ENCODE measurements around the gene PRIM1. TPM values are rescaled to one million over a fixed set of nuclear protein-coding genes. Genes with fewer than 3 reads are reported as not detected.

The PRIM1 gene
- total and polyA plus RNA-seq, 2 of the 8 experiments (the other 6 are each of a cell fraction or from before 2014, with no cell fraction given) = 52.4 to 61.9 TPM

DNA sequence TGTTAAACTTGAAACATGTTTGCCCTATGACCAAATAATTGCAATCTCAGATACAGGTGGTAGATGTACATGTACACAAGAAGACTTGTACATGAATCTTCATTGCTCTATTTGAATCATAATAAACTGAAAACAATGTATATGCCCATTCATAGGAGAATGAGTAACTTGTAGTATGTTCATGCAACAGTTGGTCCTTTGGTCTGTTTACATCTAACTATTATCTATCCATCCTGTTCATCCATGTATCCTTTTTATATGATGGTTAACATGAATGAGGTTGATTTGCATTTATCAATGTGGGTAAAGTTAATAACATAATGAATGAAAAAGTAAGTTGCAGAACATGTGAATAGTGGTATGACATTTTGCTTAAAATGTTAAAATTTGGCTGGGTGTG, 48.1 kb upstream of the PRIM1 start (continued):
- TF ChIP-seq, protein P1, sequence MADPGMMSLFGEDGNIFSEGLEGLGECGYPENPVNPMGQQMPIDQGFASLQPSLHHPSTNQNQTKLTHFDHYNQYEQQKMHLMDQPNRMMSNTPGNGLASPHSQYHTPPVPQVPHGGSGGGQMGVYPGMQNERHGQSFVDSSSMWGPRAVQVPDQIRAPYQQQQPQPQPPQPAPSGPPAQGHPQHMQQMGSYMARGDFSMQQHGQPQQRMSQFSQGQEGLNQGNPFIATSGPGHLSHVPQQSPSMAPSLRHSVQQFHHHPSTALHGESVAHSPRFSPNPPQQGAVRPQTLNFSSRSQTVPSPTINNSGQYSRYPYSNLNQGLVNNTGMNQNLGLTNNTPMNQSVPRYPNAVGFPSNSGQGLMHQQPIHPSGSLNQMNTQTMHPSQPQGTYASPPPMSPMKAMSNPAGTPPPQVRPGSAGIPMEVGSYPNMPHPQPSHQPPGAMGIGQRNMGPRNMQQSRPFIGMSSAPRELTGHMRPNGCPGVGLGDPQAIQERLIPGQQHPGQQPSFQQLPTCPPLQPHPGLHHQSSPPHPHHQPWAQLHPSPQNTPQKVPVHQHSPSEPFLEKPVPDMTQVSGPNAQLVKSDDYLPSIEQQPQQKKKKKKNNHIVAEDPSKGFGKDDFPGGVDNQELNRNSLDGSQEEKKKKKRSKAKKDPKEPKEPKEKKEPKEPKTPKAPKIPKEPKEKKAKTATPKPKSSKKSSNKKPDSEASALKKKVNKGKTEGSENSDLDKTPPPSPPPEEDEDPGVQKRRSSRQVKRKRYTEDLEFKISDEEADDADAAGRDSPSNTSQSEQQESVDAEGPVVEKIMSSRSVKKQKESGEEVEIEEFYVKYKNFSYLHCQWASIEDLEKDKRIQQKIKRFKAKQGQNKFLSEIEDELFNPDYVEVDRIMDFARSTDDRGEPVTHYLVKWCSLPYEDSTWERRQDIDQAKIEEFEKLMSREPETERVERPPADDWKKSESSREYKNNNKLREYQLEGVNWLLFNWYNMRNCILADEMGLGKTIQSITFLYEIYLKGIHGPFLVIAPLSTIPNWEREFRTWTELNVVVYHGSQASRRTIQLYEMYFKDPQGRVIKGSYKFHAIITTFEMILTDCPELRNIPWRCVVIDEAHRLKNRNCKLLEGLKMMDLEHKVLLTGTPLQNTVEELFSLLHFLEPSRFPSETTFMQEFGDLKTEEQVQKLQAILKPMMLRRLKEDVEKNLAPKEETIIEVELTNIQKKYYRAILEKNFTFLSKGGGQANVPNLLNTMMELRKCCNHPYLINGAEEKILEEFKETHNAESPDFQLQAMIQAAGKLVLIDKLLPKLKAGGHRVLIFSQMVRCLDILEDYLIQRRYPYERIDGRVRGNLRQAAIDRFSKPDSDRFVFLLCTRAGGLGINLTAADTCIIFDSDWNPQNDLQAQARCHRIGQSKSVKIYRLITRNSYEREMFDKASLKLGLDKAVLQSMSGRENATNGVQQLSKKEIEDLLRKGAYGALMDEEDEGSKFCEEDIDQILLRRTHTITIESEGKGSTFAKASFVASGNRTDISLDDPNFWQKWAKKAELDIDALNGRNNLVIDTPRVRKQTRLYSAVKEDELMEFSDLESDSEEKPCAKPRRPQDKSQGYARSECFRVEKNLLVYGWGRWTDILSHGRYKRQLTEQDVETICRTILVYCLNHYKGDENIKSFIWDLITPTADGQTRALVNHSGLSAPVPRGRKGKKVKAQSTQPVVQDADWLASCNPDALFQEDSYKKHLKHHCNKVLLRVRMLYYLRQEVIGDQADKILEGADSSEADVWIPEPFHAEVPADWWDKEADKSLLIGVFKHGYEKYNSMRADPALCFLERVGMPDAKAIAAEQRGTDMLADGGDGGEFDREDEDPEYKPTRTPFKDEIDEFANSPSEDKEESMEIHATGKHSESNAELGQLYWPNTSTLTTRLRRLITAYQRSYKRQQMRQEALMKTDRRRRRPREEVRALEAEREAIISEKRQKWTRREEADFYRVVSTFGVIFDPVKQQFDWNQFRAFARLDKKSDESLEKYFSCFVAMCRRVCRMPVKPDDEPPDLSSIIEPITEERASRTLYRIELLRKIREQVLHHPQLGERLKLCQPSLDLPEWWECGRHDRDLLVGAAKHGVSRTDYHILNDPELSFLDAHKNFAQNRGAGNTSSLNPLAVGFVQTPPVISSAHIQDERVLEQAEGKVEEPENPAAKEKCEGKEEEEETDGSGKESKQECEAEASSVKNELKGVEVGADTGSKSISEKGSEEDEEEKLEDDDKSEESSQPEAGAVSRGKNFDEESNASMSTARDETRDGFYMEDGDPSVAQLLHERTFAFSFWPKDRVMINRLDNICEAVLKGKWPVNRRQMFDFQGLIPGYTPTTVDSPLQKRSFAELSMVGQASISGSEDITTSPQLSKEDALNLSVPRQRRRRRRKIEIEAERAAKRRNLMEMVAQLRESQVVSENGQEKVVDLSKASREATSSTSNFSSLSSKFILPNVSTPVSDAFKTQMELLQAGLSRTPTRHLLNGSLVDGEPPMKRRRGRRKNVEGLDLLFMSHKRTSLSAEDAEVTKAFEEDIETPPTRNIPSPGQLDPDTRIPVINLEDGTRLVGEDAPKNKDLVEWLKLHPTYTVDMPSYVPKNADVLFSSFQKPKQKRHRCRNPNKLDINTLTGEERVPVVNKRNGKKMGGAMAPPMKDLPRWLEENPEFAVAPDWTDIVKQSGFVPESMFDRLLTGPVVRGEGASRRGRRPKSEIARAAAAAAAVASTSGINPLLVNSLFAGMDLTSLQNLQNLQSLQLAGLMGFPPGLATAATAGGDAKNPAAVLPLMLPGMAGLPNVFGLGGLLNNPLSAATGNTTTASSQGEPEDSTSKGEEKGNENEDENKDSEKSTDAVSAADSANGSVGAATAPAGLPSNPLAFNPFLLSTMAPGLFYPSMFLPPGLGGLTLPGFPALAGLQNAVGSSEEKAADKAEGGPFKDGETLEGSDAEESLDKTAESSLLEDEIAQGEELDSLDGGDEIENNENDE (IDR thresholded peaks at IDR 0.05; ENCODE audit: insufficient replicate concordance, low read length) = no peak
- TF ChIP-seq, protein P2, sequence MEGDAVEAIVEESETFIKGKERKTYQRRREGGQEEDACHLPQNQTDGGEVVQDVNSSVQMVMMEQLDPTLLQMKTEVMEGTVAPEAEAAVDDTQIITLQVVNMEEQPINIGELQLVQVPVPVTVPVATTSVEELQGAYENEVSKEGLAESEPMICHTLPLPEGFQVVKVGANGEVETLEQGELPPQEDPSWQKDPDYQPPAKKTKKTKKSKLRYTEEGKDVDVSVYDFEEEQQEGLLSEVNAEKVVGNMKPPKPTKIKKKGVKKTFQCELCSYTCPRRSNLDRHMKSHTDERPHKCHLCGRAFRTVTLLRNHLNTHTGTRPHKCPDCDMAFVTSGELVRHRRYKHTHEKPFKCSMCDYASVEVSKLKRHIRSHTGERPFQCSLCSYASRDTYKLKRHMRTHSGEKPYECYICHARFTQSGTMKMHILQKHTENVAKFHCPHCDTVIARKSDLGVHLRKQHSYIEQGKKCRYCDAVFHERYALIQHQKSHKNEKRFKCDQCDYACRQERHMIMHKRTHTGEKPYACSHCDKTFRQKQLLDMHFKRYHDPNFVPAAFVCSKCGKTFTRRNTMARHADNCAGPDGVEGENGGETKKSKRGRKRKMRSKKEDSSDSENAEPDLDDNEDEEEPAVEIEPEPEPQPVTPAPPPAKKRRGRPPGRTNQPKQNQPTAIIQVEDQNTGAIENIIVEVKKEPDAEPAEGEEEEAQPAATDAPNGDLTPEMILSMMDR (IDR thresholded peaks at IDR 0.05; ENCODE audit: control extremely low read depth in 1 of 3, insufficient read depth in 1 of 3, low read depth in 1 of 3, low read length in 3 of 3) = no peak
- TF ChIP-seq EP300 (IDR thresholded peaks at IDR 0.05; ENCODE audit: borderline replicate concordance in 1 of 2, low read depth in 2 of 2, low read length in 2 of 2) (no peak), RXRA (IDR thresholded peaks at IDR 0.05; ENCODE audit: insufficient read depth, low read depth, low read length) (no peak), BRCA1 (IDR thresholded peaks at IDR 0.05; ENCODE audit: low read depth, low read length) (no peak), BACH1 (IDR thresholded peaks at IDR 0.05; ENCODE audit: low read length) (no peak), RBBP5 (IDR thresholded peaks at IDR 0.05; ENCODE audit: borderline replicate concordance, low read depth, low read length) (no peak), KDM5A (IDR thresholded peaks at IDR 0.05; ENCODE audit: low read length) (no peak), CBX8 (IDR thresholded peaks at IDR 0.05; ENCODE audit: borderline replicate concordance, low read depth, low read length) (no peak)
